GM12892 (cell line): ENCODE results near the gene CDC45.

ENCODE experiments used
- POLR2A ChIP-seq: IDR thresholded peaks from 2 replicates; pipeline ENCODE4 v1.6.1; 2011; ENCODE audit warnings: low read depth, low read length, control low read depth
- POLR2AphosphoS5 ChIP-seq: IDR thresholded peaks from 2 replicates; pipeline ENCODE4 v1.6.1; 2011; ENCODE audit warnings: low read depth, low read length, control low read depth
- TAF1 ChIP-seq: IDR thresholded peaks from 2 replicates; pipeline ENCODE4 v1.6.1; 2011; ENCODE audit warnings: low read depth, mild to moderate bottlenecking, control low read depth, low read length, borderline replicate concordance

GRCh38 chr22:19449422-19449767 is 30.3 kb upstream of the CDC45 start:
- TF ChIP-seq POLR2A: no peak
- TF ChIP-seq POLR2AphosphoS5: no peak
- no peak for TF ChIP-seq TAF1
